Adrenal gland (tissue), 5 donors: Measurements from ENCODE around the gene FCER2.

Experiments
- CTCF ChIP-seq, 6 experiments: fragments of 450-650 bp in 4 of 6; fragments of 200-600 bp in 2 of 6; sonication (generic) in 1 of 6; IDR thresholded peaks; 1 replicate in 5 of 6; 2 replicates in 1 of 6; pipeline versions ENCODE4 v1.5.1 to v1.8.0; 2016 to 2021; ENCODE audit warnings: antibody characterized with exemption in 6 of 6, mild to moderate bottlenecking in 2 of 6, moderate library complexity in 1 of 6
- POLR2A ChIP-seq, 2 donors: fragments of 450-650 bp; IDR thresholded peaks; one replicate each; pipeline ENCODE4 v1.6.1; 2017; ENCODE audit warnings: antibody characterized with exemption in 2 of 2, mild to moderate bottlenecking in 2 of 2, moderate library complexity in 1 of 2
- donor health status: DM: no; HTN: no; CAD: no.

- TF ChIP-seq CTCF (IDR thresholded peaks at IDR 0.05) (no peak), POLR2A (IDR thresholded peaks at IDR 0.05) (no peak)
Measured at GRCh38 chr19:7687177-7687576, 14.8 kb downstream of the FCER2 start.
